Measurements from ENCODE around the gene DYRK2.
A peak's percentile ranks its signal among the peaks of the same experiment; 100 is the strongest.

DYRK2 gene

GRCh38 chr12:67648521-67649260, at the start of gene DYRK2:
Gene DYRK2, plus strand, starts transcription at chr12:67648745. Its CDS starts 389 bp downstream, at chr12:67649134.
- peak in 1 of 2 donors; percentile 73 for DNase-seq (ENCODE audit: extremely low read depth in 1 of 2, low read depth in 1 of 2)

- DNase-seq (ENCODE audit: extremely low read depth in 1 of 2, low read depth in 1 of 2) = no peak
Observed at GRCh38 chr12:67599691-67600090, 48.9 kb upstream of the DYRK2 start.

- no peak for DNase-seq (ENCODE audit: extremely low read depth in 1 of 2, low read depth in 1 of 2)
Observed at GRCh38 chr12:67601126-67601525, 47.4 kb upstream of the DYRK2 start.

GRCh38 chr12:67609226-67609870, 39.2 kb upstream of the DYRK2 start:
- DNase-seq (ENCODE audit: extremely low read depth in 1 of 2, low read depth in 1 of 2) = no peak

- no peak for DNase-seq (ENCODE audit: extremely low read depth in 1 of 2, low read depth in 1 of 2)
Observed at GRCh38 chr12:67613040-67613439, 35.5 kb upstream of the DYRK2 start.

GRCh38 chr12:67617629-67618028, 30.9 kb upstream of the DYRK2 start:
- DNase-seq (ENCODE audit: extremely low read depth in 1 of 2, low read depth in 1 of 2) = no peak

GRCh38 chr12:67618303-67618702, 30.2 kb upstream of the DYRK2 start:
- DNase-seq (ENCODE audit: extremely low read depth in 1 of 2, low read depth in 1 of 2) = no peak

- no peak for DNase-seq (ENCODE audit: extremely low read depth in 1 of 2, low read depth in 1 of 2)
Observed at GRCh38 chr12:67621112-67621511, 27.4 kb upstream of the DYRK2 start.

GRCh38 chr12:67621926-67622325, 26.6 kb upstream of the DYRK2 start:
- DNase-seq (ENCODE audit: extremely low read depth in 1 of 2, low read depth in 1 of 2) = no peak

- no peak for DNase-seq (ENCODE audit: extremely low read depth in 1 of 2, low read depth in 1 of 2)
Observed at GRCh38 chr12:67623259-67623658, 25.3 kb upstream of the DYRK2 start.

- no peak for DNase-seq (ENCODE audit: extremely low read depth in 1 of 2, low read depth in 1 of 2)
Observed at GRCh38 chr12:67624355-67624754, 24.2 kb upstream of the DYRK2 start.

GRCh38 chr12:67625004-67625403, 23.5 kb upstream of the DYRK2 start:
- no peak for DNase-seq (ENCODE audit: extremely low read depth in 1 of 2, low read depth in 1 of 2)

GRCh38 chr12:67626156-67626555, 22.4 kb upstream of the DYRK2 start:
- DNase-seq (ENCODE audit: extremely low read depth in 1 of 2, low read depth in 1 of 2) = no peak

GRCh38 chr12:67630373-67631088, 18.0 kb upstream of the DYRK2 start:
- DNase-seq (ENCODE audit: extremely low read depth in 1 of 2, low read depth in 1 of 2) = peak; percentile 58 to 67

- DNase-seq (ENCODE audit: extremely low read depth in 1 of 2, low read depth in 1 of 2) = no peak
Observed at GRCh38 chr12:67632005-67632404, 16.5 kb upstream of the DYRK2 start.

GRCh38 chr12:67633024-67633610, 15.4 kb upstream of the DYRK2 start:
- DNase-seq (ENCODE audit: extremely low read depth in 1 of 2, low read depth in 1 of 2) = no peak

- no peak for DNase-seq (ENCODE audit: extremely low read depth in 1 of 2, low read depth in 1 of 2)
Observed at GRCh38 chr12:67633708-67634107, 14.8 kb upstream of the DYRK2 start.

GRCh38 chr12:67634303-67634761, 14.2 kb upstream of the DYRK2 start:
- no peak for DNase-seq (ENCODE audit: extremely low read depth in 1 of 2, low read depth in 1 of 2)

GRCh38 chr12:67637718-67638117, 10.8 kb upstream of the DYRK2 start:
- DNase-seq (ENCODE audit: extremely low read depth in 1 of 2, low read depth in 1 of 2) = no peak

- DNase-seq (ENCODE audit: extremely low read depth in 1 of 2, low read depth in 1 of 2) = no peak
Observed at GRCh38 chr12:67638694-67639093, 9.9 kb upstream of the DYRK2 start.

GRCh38 chr12:67640863-67641262, 7.7 kb upstream of the DYRK2 start:
- DNase-seq (ENCODE audit: extremely low read depth in 1 of 2, low read depth in 1 of 2) = no peak

Measured in activated CD8-positive, alpha-beta memory T cell treated with anti-CD3 and anti-CD28 coated beads for 1 hour (primary cell).